CD14-positive monocyte (primary cell): Measurements from ENCODE around the gene MYO3B. TPM values are rescaled to one million over a fixed set of nuclear protein-coding genes. Genes with fewer than 3 reads are reported as not detected.

ENCODE experiments used
- DNase-seq, 3 donors: peaks; one replicate each; pipeline ENCODE4 v3.0.0-alpha.2; 2011 to 2022
- H2AFZ ChIP-seq: 2 replicates; pipeline ENCODE4 v1.6.0; 2012; ENCODE audit warnings: mild to moderate bottlenecking, low read depth, low read length, inconsistent platforms; ENCODE audit not compliant: insufficient read depth, poor library complexity, severe bottlenecking
- H3K27ac ChIP-seq, 2 donors: 1 replicate in 1 of 2; 2 replicates in 1 of 2; pipeline ENCODE4 v1.5.1; 2012 to 2013; ENCODE audit warnings: low read length in 2 of 2, control low read depth in 1 of 2, inconsistent platforms in 1 of 2, low read depth in 1 of 2, mild to moderate bottlenecking in 1 of 2
- H3K27me3 ChIP-seq, 2 donors: one replicate each; pipeline versions ENCODE4 v1.6.0 to v1.6.1; 2011 to 2013; ENCODE audit warnings: low read length in 2 of 2; ENCODE audit not compliant: control insufficient read depth in 2 of 2, insufficient read depth in 2 of 2
- H3K36me3 ChIP-seq, 2 donors: replicated peaks in 1 of 2; 1 replicate in 1 of 2; 2 replicates in 1 of 2; pipeline versions ENCODE4 v1.5.1 to v1.6.1; 2012 to 2013; ENCODE audit warnings: low read length in 2 of 2, control low read depth in 1 of 2, inconsistent platforms in 1 of 2, mild to moderate bottlenecking in 1 of 2; ENCODE audit not compliant: insufficient read depth in 2 of 2, control insufficient read depth in 1 of 2
- H3K4me1 ChIP-seq, 2 donors: 1 replicate in 1 of 2; 2 replicates in 1 of 2; pipeline versions ENCODE4 v1.5.1 to v1.6.1; 2012 to 2013; ENCODE audit warnings: low read length in 2 of 2, control low read depth in 1 of 2, inconsistent platforms in 1 of 2, mild to moderate bottlenecking in 1 of 2, moderate library complexity in 1 of 2; ENCODE audit not compliant: insufficient read depth in 2 of 2, control insufficient read depth in 1 of 2
- H3K4me2 ChIP-seq: replicated peaks from 2 replicates; pipeline ENCODE3; 2012; ENCODE audit warnings: low read length, moderate library complexity, mild to moderate bottlenecking; ENCODE audit not compliant: poor library complexity, severe bottlenecking; ENCODE audit errors: extremely low read depth
- H3K4me3 ChIP-seq, 3 experiments: fragments of 200-600 bp in 1 of 3; sonication (generic) in 1 of 3; replicated peaks in 1 of 3; 1 replicate in 2 of 3; 2 replicates in 1 of 3; pipeline ENCODE4 v1.5.1; 2011 to 2013; ENCODE audit warnings: low read length in 3 of 3, mild to moderate bottlenecking in 3 of 3, control low read depth in 2 of 3, low read depth in 2 of 3, inconsistent platforms in 1 of 3, moderate library complexity in 1 of 3
- H3K79me2 ChIP-seq: 2 replicates; pipeline ENCODE4 v1.6.0; 2012; ENCODE audit warnings: mild to moderate bottlenecking, control low read depth, inconsistent platforms, low read length, moderate library complexity; ENCODE audit not compliant: insufficient read depth
- H3K9ac ChIP-seq: 2 replicates; pipeline ENCODE4 v1.6.0; 2017; ENCODE audit warnings: low read length, mild to moderate bottlenecking; ENCODE audit not compliant: insufficient read depth, poor library complexity, severe bottlenecking
- H3K9me3 ChIP-seq, 2 donors: replicated peaks in 1 of 2; 1 replicate in 1 of 2; 2 replicates in 1 of 2; pipeline versions ENCODE4 v1.5.1 to v1.6.1; 2012 to 2013; ENCODE audit warnings: low read length in 2 of 2, control low read depth in 1 of 2; ENCODE audit not compliant: control insufficient read depth in 1 of 2, insufficient read depth in 1 of 2
- H4K20me1 ChIP-seq: 2 replicates; pipeline ENCODE4 v1.6.0; 2012; ENCODE audit warnings: mild to moderate bottlenecking, low read length, control low read depth, moderate library complexity; ENCODE audit not compliant: insufficient read depth
- H3K27ac Mint-ChIP-seq, 7 donors: one replicate each; pipeline ENCODE4 v1.8.0; 2020; ENCODE audit warnings: mild to moderate bottlenecking in 7 of 7, mixed read lengths in 7 of 7, moderate library complexity in 6 of 7, inconsistent platforms in 2 of 7
- H3K27me3 Mint-ChIP-seq, 3 donors: one replicate each; pipeline ENCODE4 v1.8.0; 2021 to 2022; ENCODE audit warnings: low read depth in 3 of 3, mild to moderate bottlenecking in 3 of 3, mixed read lengths in 3 of 3, moderate library complexity in 3 of 3, inconsistent platforms in 1 of 3
- H3K36me3 Mint-ChIP-seq, 2 donors: one replicate each; pipeline ENCODE4 v1.8.0; 2020; ENCODE audit warnings: mixed read lengths in 2 of 2, inconsistent platforms in 1 of 2, mild to moderate bottlenecking in 1 of 2
- H3K4me1 Mint-ChIP-seq: one replicate; pipeline ENCODE4 v1.8.0; 2020; ENCODE audit warnings: mild to moderate bottlenecking, mixed read lengths
- H3K4me3 Mint-ChIP-seq, 2 donors: one replicate each; pipeline ENCODE4 v1.8.0; 2020; ENCODE audit warnings: mild to moderate bottlenecking in 2 of 2, mixed read lengths in 2 of 2, moderate library complexity in 1 of 2
- H3K9me3 Mint-ChIP-seq, 7 donors: one replicate each; pipeline ENCODE4 v1.8.0; 2020 to 2022; ENCODE audit warnings: mixed read lengths in 7 of 7, mild to moderate bottlenecking in 6 of 7, moderate library complexity in 6 of 7, inconsistent platforms in 2 of 7
- CTCF ChIP-seq: fragments of 200-600 bp; IDR thresholded peaks from one replicate; pipeline ENCODE4 v1.8.0; 2022; ENCODE audit warnings: antibody characterized with exemption, mild to moderate bottlenecking
- WGBS: methylation state at CpG from one replicate; pipeline ENCODE4 v1.1.5; 2013; ENCODE audit warnings: missing lambda C conversion rate; ENCODE audit not compliant: insufficient coverage; 5-methylcytosine and 5-hydroxymethylcytosine counted together
- intact Hi-C, 2 donors: fragments of 100-400 bp; cut with micrococcal nuclease; formaldehyde crosslinking; loops; one replicate each; pipeline versions ENCODE4 v1.15.0 to v1.15.1; 2023
- polyA plus RNA-seq, 3 donors: library from polyadenylated mRNA; depleted of rRNA in 1 of 3; unstranded in 2 of 3; stranded (reverse) in 1 of 3; fragments of 300-500 nt in 2 of 3; fragments of >200 nt in 1 of 3; fragmentation: Illumina TruSeq in 2 of 3; gene quantifications; 1 replicate in 2 of 3; 2 replicates in 1 of 3; pipeline ENCODE4 v1.2.3, GENCODE V29; 2012 to 2021

Gene MYO3B
- polyA plus RNA-seq, 3 donors = not detected

- Mint-ChIP-seq H3K4me1 (peaks cover 2% of the 10 kb centered on the region), H3K36me3 (no peaks in the 10 kb centered on the region), H3K4me3 (peak overlapping the region in 1 of 2 donors; percentile 49), H3K27me3 (peaks cover 5 to 9% (median 5%) of the 10 kb centered on the region in 3 donors), H3K9me3 (no peaks in the 10 kb centered on the region), H3K27ac (no peak overlapping the region)
- no peaks in the 10 kb centered on the region for H3K79me2 ChIP-seq
- no peaks in the 10 kb centered on the region for H4K20me1 ChIP-seq
- no peak overlapping the region for H3K4me2 ChIP-seq
- no peak for TF ChIP-seq CTCF
- H3K9ac ChIP-seq = no peak overlapping the region
- H3K4me3 ChIP-seq = no peak overlapping the region
- H2AFZ ChIP-seq = no peak overlapping the region
- H3K36me3 ChIP-seq = no peaks in the 10 kb centered on the region
- no peak overlapping the region for H3K27ac ChIP-seq
- H3K4me1 ChIP-seq = no peaks in the 10 kb centered on the region
- intact Hi-C loops = no loop called here
- 100% methylated on average over 2 of the region's 4 CpGs for WGBS
- peaks cover 0 to 2% of the 10 kb centered on the region in 2 donors for H3K27me3 ChIP-seq
- no peaks in the 10 kb centered on the region for H3K9me3 ChIP-seq
- no peak for DNase-seq
Measured at GRCh38 chr2:170244555-170244954, 66.6 kb downstream of the MYO3B start.

DNA sequence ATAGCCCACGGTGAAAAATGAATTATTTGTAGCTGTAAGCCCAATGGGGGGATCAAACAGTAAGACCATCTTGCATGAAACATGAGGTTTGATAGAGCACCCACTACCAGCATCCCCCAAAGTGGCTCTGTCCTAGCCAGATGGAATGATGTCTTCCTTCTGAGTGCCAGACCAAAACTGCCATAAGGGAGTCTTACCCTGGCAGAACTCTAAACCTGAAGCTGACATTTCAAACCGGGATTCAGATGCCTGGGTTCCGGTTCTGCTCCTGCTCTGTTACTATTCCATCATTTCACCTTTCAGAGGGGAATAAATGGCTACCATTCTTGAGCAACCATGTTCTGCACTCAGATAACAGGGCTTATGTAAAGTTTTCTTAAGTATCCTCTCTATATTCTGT, 67.4 kb downstream of the MYO3B start:
- no peaks in the 10 kb centered on the region for H3K36me3 Mint-ChIP-seq
- Histone ChIP-seq H3K9me3 (no peaks in the 10 kb centered on the region), H4K20me1 (no peaks in the 10 kb centered on the region), H3K4me1 (no peaks in the 10 kb centered on the region), H3K27me3 (peaks cover 0 to 2% of the 10 kb centered on the region in 2 donors), H2AFZ (no peak overlapping the region), H3K4me2 (no peak overlapping the region), H3K36me3 (no peaks in the 10 kb centered on the region), H3K27ac (no peak overlapping the region), H3K4me3 (no peak overlapping the region), H3K9ac (no peak overlapping the region), H3K79me2 (no peaks in the 10 kb centered on the region)
- TF ChIP-seq CTCF = no peak
- no peak overlapping the region for H3K27ac Mint-ChIP-seq
- intact Hi-C loops = no loop called here
- 93% methylated on average over 2 of the region's 3 CpGs for WGBS
- no peaks in the 10 kb centered on the region for H3K9me3 Mint-ChIP-seq
- peaks cover 5 to 9% (median 5%) of the 10 kb centered on the region in 3 donors for H3K27me3 Mint-ChIP-seq
- DNase-seq = no peak
- H3K4me1 Mint-ChIP-seq = peaks cover 2% of the 10 kb centered on the region
- no peak overlapping the region for H3K4me3 Mint-ChIP-seq
